ENCODE measurements around the gene SH3TC1.

Gene SH3TC1

GRCh38 chr4:8278421-8279287 is 79.6 kb downstream of the SH3TC1 start:
- in situ Hi-C loops (cut with MboI; ENCODE audit: low pct_unique_long_range_greater_than_20kb, low sequenced_read_pairs) = no loop called here
- no peak for DNase-seq

- no peak for DNase-seq
- in situ Hi-C loops (cut with MboI; ENCODE audit: low pct_unique_long_range_greater_than_20kb, low sequenced_read_pairs) = no loop called here
These were observed 80.4 kb downstream of the SH3TC1 start for GRCh38 chr4:8279321-8280157.

GRCh38 chr4:8280158-8280875 is 81.2 kb downstream of the SH3TC1 start:
- in situ Hi-C loops (cut with MboI; ENCODE audit: low pct_unique_long_range_greater_than_20kb, low sequenced_read_pairs) = no loop called here

GRCh38 chr4:8280876-8281440 is 81.9 kb downstream of the SH3TC1 start:
- DNase-seq = no peak
- in situ Hi-C loops (cut with MboI; ENCODE audit: low pct_unique_long_range_greater_than_20kb, low sequenced_read_pairs) = no loop called here

More at GRCh38 chr4:8280158-8280875, 81.2 kb downstream of the SH3TC1 start:
- DNase-seq = no peak

- no peak for DNase-seq
- in situ Hi-C loops (cut with MboI; ENCODE audit: low pct_unique_long_range_greater_than_20kb, low sequenced_read_pairs) = no loop called here
These were observed 82.5 kb downstream of the SH3TC1 start for GRCh38 chr4:8281519-8282133.

- in situ Hi-C loops (cut with MboI; ENCODE audit: low pct_unique_long_range_greater_than_20kb, low sequenced_read_pairs) = no loop called here
- no peak for DNase-seq
These were observed 83.1 kb downstream of the SH3TC1 start for GRCh38 chr4:8282134-8282641.

GRCh38 chr4:8282742-8283141 is 83.7 kb downstream of the SH3TC1 start:
- no peak for DNase-seq
- in situ Hi-C loops (cut with MboI; ENCODE audit: low pct_unique_long_range_greater_than_20kb, low sequenced_read_pairs) = no loop called here

- in situ Hi-C loops (cut with MboI; ENCODE audit: low pct_unique_long_range_greater_than_20kb, low sequenced_read_pairs) = no loop called here
- no peak for DNase-seq
These were observed 84.1 kb downstream of the SH3TC1 start for GRCh38 chr4:8283161-8283560.

- in situ Hi-C loops (cut with MboI; ENCODE audit: low pct_unique_long_range_greater_than_20kb, low sequenced_read_pairs) = no loop called here
- DNase-seq = no peak
These were observed 84.6 kb downstream of the SH3TC1 start for GRCh38 chr4:8283631-8284121.

- in situ Hi-C loops (cut with MboI; ENCODE audit: low pct_unique_long_range_greater_than_20kb, low sequenced_read_pairs) = no loop called here
- no peak for DNase-seq
These were observed 85.3 kb downstream of the SH3TC1 start for GRCh38 chr4:8284391-8284790.

GRCh38 chr4:8285143-8285975 is 86.3 kb downstream of the SH3TC1 start:
- no peak for DNase-seq
- in situ Hi-C loops (cut with MboI; ENCODE audit: low pct_unique_long_range_greater_than_20kb, low sequenced_read_pairs) = no loop called here

- DNase-seq = no peak
- in situ Hi-C loops (cut with MboI; ENCODE audit: low pct_unique_long_range_greater_than_20kb, low sequenced_read_pairs) = no loop called here
These were observed 87.1 kb downstream of the SH3TC1 start for GRCh38 chr4:8285976-8286718.

- no peak for DNase-seq
- in situ Hi-C loops (cut with MboI; ENCODE audit: low pct_unique_long_range_greater_than_20kb, low sequenced_read_pairs) = no loop called here
These were observed 87.7 kb downstream of the SH3TC1 start for GRCh38 chr4:8286719-8287342.

GRCh38 chr4:8287343-8288280 is 88.5 kb downstream of the SH3TC1 start:
- DNase-seq = no peak
- in situ Hi-C loops (cut with MboI; ENCODE audit: low pct_unique_long_range_greater_than_20kb, low sequenced_read_pairs) = no loop called here

GRCh38 chr4:8289151-8289750 is 90.2 kb downstream of the SH3TC1 start:
- in situ Hi-C loops (cut with MboI; ENCODE audit: low pct_unique_long_range_greater_than_20kb, low sequenced_read_pairs) = no loop called here
- DNase-seq = no peak
